H9 (cell line): ENCODE measurements around the gene TMEM186. TPM values are rescaled to one million over a fixed set of nuclear protein-coding genes. Genes with fewer than 3 reads are reported as not detected.

Experiments used
- DNase-seq: peaks from one replicate; pipeline ENCODE4 v3.0.0-alpha.2; 2017
- H2AFZ ChIP-seq: one replicate; pipeline ENCODE4 v1.6.1; 2013; ENCODE audit warnings: mild to moderate bottlenecking, low read length, control low read depth, moderate library complexity
- H2AK5ac ChIP-seq: 2 replicates; pipeline ENCODE4 v1.6.1; 2013; ENCODE audit warnings: low read length, control low read depth, mixed read lengths; ENCODE audit not compliant: insufficient read length
- H2BK120ac ChIP-seq: one replicate; pipeline ENCODE4 v1.6.1; 2013; ENCODE audit warnings: low read depth, mild to moderate bottlenecking, low read length, control low read depth, inconsistent platforms; ENCODE audit not compliant: poor library complexity, severe bottlenecking
- H2BK12ac ChIP-seq: 2 replicates; pipeline ENCODE4 v1.6.1; 2013; ENCODE audit warnings: low read length, control low read depth, mixed read lengths, low read depth; ENCODE audit not compliant: insufficient read length
- H2BK15ac ChIP-seq: 2 replicates; pipeline ENCODE4 v1.6.1; 2013; ENCODE audit warnings: low read depth, low read length, control low read depth
- H2BK20ac ChIP-seq: one replicate; pipeline ENCODE4 v1.6.1; 2013; ENCODE audit warnings: low read depth, mild to moderate bottlenecking, low read length, control low read depth, inconsistent platforms; ENCODE audit not compliant: poor library complexity, severe bottlenecking
- H2BK5ac ChIP-seq: 2 replicates; pipeline ENCODE4 v1.6.1; 2013; ENCODE audit warnings: low read length, control low read depth, mixed read lengths; ENCODE audit not compliant: insufficient read length
- H3K14ac ChIP-seq: 2 replicates; pipeline ENCODE4 v1.6.1; 2013; ENCODE audit warnings: low read length, control low read depth; ENCODE audit not compliant: insufficient read depth
- H3K18ac ChIP-seq: 2 replicates; pipeline ENCODE4 v1.6.1; 2013; ENCODE audit warnings: low read depth, mild to moderate bottlenecking, mixed read lengths, low read length, control low read depth; ENCODE audit not compliant: insufficient read length
- H3K23ac ChIP-seq: 2 replicates; pipeline ENCODE4 v1.6.1; 2013; ENCODE audit warnings: low read length, control low read depth, mixed read lengths, low read depth; ENCODE audit not compliant: insufficient read length
- H3K23me2 ChIP-seq: 2 replicates; pipeline ENCODE4 v1.6.1; 2013; ENCODE audit warnings: low read depth, mild to moderate bottlenecking, mixed read lengths, low read length, control low read depth; ENCODE audit not compliant: insufficient read length, poor library complexity, severe bottlenecking
- H3K27ac ChIP-seq: 2 replicates; pipeline ENCODE4 v1.5.1; 2013; ENCODE audit warnings: low read length, control low read depth, mixed read lengths, low read depth; ENCODE audit not compliant: insufficient read length
- H3K27me3 ChIP-seq: 2 replicates; pipeline ENCODE4 v1.6.1; 2013; ENCODE audit warnings: low read length, control low read depth, inconsistent platforms; ENCODE audit not compliant: insufficient read depth
- H3K4ac ChIP-seq: 2 replicates; pipeline ENCODE4 v1.6.1; 2013; ENCODE audit warnings: low read depth, mild to moderate bottlenecking, control low read depth, inconsistent platforms, low read length, moderate library complexity
- H3K4me1 ChIP-seq: 2 replicates; pipeline ENCODE4 v1.6.1; 2013; ENCODE audit warnings: low read length, control low read depth, inconsistent platforms; ENCODE audit not compliant: insufficient read depth
- H3K4me2 ChIP-seq: 2 replicates; pipeline ENCODE4 v1.6.1; 2013; ENCODE audit warnings: low read length, control low read depth, mixed read lengths; ENCODE audit not compliant: insufficient read length, insufficient read depth
- H3K56ac ChIP-seq: 2 replicates; pipeline ENCODE4 v1.6.1; 2013; ENCODE audit warnings: low read depth, mild to moderate bottlenecking, mixed read lengths, low read length, control low read depth; ENCODE audit not compliant: insufficient read length
- H3K79me1 ChIP-seq: 2 replicates; pipeline ENCODE4 v1.6.1; 2013; ENCODE audit warnings: low read depth, mild to moderate bottlenecking, moderate library complexity, low read length, control low read depth, inconsistent platforms; ENCODE audit not compliant: insufficient read depth, poor library complexity, severe bottlenecking
- H3K79me2 ChIP-seq: 2 replicates; pipeline ENCODE4 v1.6.1; 2013; ENCODE audit warnings: low read length, control low read depth, inconsistent platforms; ENCODE audit not compliant: insufficient read depth
- H3K9ac ChIP-seq: 2 replicates; pipeline ENCODE4 v1.6.1; 2013; ENCODE audit warnings: low read length, control low read depth, mixed read lengths; ENCODE audit not compliant: insufficient read length; ENCODE audit errors: extremely low read depth
- H3K9me3 ChIP-seq: one replicate; pipeline ENCODE4 v1.6.1; 2013; ENCODE audit warnings: low read depth, low read length, inconsistent platforms; ENCODE audit not compliant: control insufficient read depth
- H3T11ph ChIP-seq: one replicate; pipeline ENCODE4 v1.6.1; 2013; ENCODE audit warnings: mild to moderate bottlenecking, low read length, control low read depth, inconsistent platforms
- H4K20me1 ChIP-seq: one replicate; pipeline ENCODE4 v1.6.1; 2013; ENCODE audit not compliant: control insufficient read depth, insufficient read length, insufficient read depth
- H4K5ac ChIP-seq: 2 replicates; pipeline ENCODE4 v1.6.1; 2013; ENCODE audit warnings: low read depth, mild to moderate bottlenecking, mixed read lengths, low read length, control low read depth; ENCODE audit not compliant: insufficient read length
- H4K8ac ChIP-seq: replicated peaks from 2 replicates; pipeline ENCODE4 v1.6.1; 2013; ENCODE audit warnings: low read length, control low read depth, mixed read lengths, low read depth; ENCODE audit not compliant: insufficient read length
- H4K91ac ChIP-seq: 2 replicates; pipeline ENCODE4 v1.6.1; 2013; ENCODE audit warnings: low read depth, mild to moderate bottlenecking, moderate library complexity, mixed read lengths, low read length, control low read depth; ENCODE audit not compliant: insufficient read length
- H3K27ac Mint-ChIP-seq, 3 experiments: 2 replicates in 2 of 3; 3 replicates in 1 of 3; pipeline ENCODE4 v1.8.0; 2020 to 2021; ENCODE audit warnings: mixed read lengths in 3 of 3, mild to moderate bottlenecking in 1 of 3, moderate library complexity in 1 of 3
- H3K27me3 Mint-ChIP-seq: 2 replicates; pipeline ENCODE4 v1.8.0; 2021; ENCODE audit warnings: low read depth, mild to moderate bottlenecking, moderate library complexity, mixed read lengths
- H3K36me3 Mint-ChIP-seq, 3 experiments: 2 replicates in 2 of 3; 3 replicates in 1 of 3; pipeline ENCODE4 v1.8.0; 2020 to 2021; ENCODE audit warnings: low read depth in 3 of 3, mixed read lengths in 3 of 3; ENCODE audit not compliant: insufficient read depth in 1 of 3
- H3K4me1 Mint-ChIP-seq, 2 experiments: 2 replicates each; pipeline ENCODE4 v1.8.0; 2020; ENCODE audit warnings: mixed read lengths in 2 of 2
- H3K4me3 Mint-ChIP-seq, 2 experiments: 2 replicates in 1 of 2; 3 replicates in 1 of 2; pipeline ENCODE4 v1.8.0; 2020 to 2021; ENCODE audit warnings: mild to moderate bottlenecking in 2 of 2, mixed read lengths in 2 of 2, moderate library complexity in 1 of 2
- H3K9me3 Mint-ChIP-seq, 2 experiments: 2 replicates in 1 of 2; 3 replicates in 1 of 2; pipeline ENCODE4 v1.8.0; 2020; ENCODE audit warnings: mild to moderate bottlenecking in 2 of 2, mixed read lengths in 2 of 2, moderate library complexity in 1 of 2
- WGBS: extraction: QIAGEN DNeasy Blood & Tissue Kit; methylation state at CpG from one replicate; pipeline ENCODE4 v1.1.7; 2013; ENCODE audit warnings: missing lambda C conversion rate, low lambda C conversion rate, mixed read lengths; ENCODE audit not compliant: insufficient read length; ENCODE audit errors: extremely low coverage; 5-methylcytosine and 5-hydroxymethylcytosine counted together
- total RNA-seq: library from RNA; stranded (reverse); gene quantifications from 2 replicates; pipeline ENCODE4 v1.2.1, GENCODE V29; 2021
- TF ChIP-seq, protein P1 (sequence below): fragments of 200-600 bp; sonication (generic); conservative IDR thresholded peaks from 3 replicates; pipeline ENCODE4 v1.8.0; 2021; ENCODE audit warnings: antibody characterized with exemption, mild to moderate bottlenecking

The TMEM186 gene
- total RNA-seq, 1 experiment from 2014 or later, result 9.6 TPM

DNA sequence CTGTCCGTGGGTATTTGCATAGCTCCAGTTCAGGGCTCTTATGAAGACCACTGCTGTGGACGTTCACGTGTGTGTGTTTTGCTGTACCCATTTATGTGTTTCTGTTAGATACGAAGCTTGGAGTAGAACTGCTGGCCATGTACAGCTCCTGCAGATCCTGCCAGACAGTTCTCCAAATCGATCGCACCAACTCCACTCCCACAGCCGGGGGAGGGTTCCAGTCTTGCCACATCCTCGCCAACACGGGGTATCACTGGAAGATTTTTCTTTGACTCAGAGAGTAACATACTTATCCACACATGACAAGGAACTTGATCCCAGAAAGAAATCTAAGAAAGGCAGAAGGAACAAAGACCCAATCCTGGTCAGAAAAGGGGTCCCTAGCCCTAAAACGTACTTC lies 37.4 kb downstream of the TMEM186 start:
- TF ChIP-seq, protein P1, sequence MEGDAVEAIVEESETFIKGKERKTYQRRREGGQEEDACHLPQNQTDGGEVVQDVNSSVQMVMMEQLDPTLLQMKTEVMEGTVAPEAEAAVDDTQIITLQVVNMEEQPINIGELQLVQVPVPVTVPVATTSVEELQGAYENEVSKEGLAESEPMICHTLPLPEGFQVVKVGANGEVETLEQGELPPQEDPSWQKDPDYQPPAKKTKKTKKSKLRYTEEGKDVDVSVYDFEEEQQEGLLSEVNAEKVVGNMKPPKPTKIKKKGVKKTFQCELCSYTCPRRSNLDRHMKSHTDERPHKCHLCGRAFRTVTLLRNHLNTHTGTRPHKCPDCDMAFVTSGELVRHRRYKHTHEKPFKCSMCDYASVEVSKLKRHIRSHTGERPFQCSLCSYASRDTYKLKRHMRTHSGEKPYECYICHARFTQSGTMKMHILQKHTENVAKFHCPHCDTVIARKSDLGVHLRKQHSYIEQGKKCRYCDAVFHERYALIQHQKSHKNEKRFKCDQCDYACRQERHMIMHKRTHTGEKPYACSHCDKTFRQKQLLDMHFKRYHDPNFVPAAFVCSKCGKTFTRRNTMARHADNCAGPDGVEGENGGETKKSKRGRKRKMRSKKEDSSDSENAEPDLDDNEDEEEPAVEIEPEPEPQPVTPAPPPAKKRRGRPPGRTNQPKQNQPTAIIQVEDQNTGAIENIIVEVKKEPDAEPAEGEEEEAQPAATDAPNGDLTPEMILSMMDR, result no peak
- H3K4me1 Mint-ChIP-seq, result peaks cover 13 to 30% of the 10 kb centered on the region in 2 experiments
- DNase-seq, result no peak

More for the DNA sequence above, 37.4 kb downstream of the TMEM186 start:
- peak overlapping the region in 1 of 3 experiments; percentile 39; a peak in 1 of 7 replicates for H3K27ac Mint-ChIP-seq
- Histone ChIP-seq H2BK15ac (no peak overlapping the region), H3K4me1 (no peaks in the 10 kb centered on the region), H3T11ph (no peak overlapping the region), H4K20me1 (no peaks in the 10 kb centered on the region), H2BK120ac (no peak overlapping the region), H3K56ac (no peak overlapping the region), H3K27ac (no peak overlapping the region), H2BK5ac (no peak overlapping the region), H3K23ac (no peak overlapping the region), H2BK20ac (no peak overlapping the region), H2BK12ac (no peak overlapping the region), H3K4ac (no peak overlapping the region), H4K8ac (no peak overlapping the region), H3K18ac (no peak overlapping the region), H3K79me2 (no peaks in the 10 kb centered on the region), H4K91ac (no peak overlapping the region), H2AFZ (no peak overlapping the region), H3K4me2 (no peak overlapping the region), H4K5ac (no peak overlapping the region), H3K27me3 (no peaks in the 10 kb centered on the region), H3K9ac (no peak overlapping the region), H3K14ac (no peak overlapping the region), H3K9me3 (no peaks in the 10 kb centered on the region), H2AK5ac (no peak overlapping the region), H3K79me1 (no peaks in the 10 kb centered on the region), H3K23me2 (no peaks in the 10 kb centered on the region)
- no peak overlapping the region for H3K4me3 Mint-ChIP-seq
- no peaks in the 10 kb centered on the region for H3K9me3 Mint-ChIP-seq
- WGBS, result no CpG with 5 or more reads among the region's 10 CpGs
- no peaks in the 10 kb centered on the region; the same call in 1 of the 2 replicates for H3K27me3 Mint-ChIP-seq
- no peaks in the 10 kb centered on the region for H3K36me3 Mint-ChIP-seq
